Measurements from ENCODE around the gene REG1B.

Gene REG1B

GRCh38 chr2:79087785-79088364, at the start of gene REG1B:
Gene REG1B (minus strand): TSS chr2:79087993. CDS start chr2:79087612, 381 bp downstream.
- FAIRE-seq (no peak), DNase-seq (ENCODE audit: low spot score) (no peak)

- FAIRE-seq: no peak
- no peak for DNase-seq (ENCODE audit: low spot score)
Measured at GRCh38 chr2:79131687-79132086, 43.9 kb upstream of the REG1B start.

- FAIRE-seq: no peak
- no peak for DNase-seq (ENCODE audit: low spot score)
Measured at GRCh38 chr2:79129804-79130203, 42.0 kb upstream of the REG1B start.

- DNase-seq (ENCODE audit: low spot score) (no peak), FAIRE-seq (no peak)
Measured at GRCh38 chr2:79129260-79129659, 41.5 kb upstream of the REG1B start.

- no peak for DNase-seq (ENCODE audit: low spot score)
- no peak for FAIRE-seq
Measured at GRCh38 chr2:79128406-79128805, 40.6 kb upstream of the REG1B start.

GRCh38 chr2:79125721-79125985, 37.9 kb upstream of the REG1B start:
- no peak for DNase-seq (ENCODE audit: low spot score)
- no peak for FAIRE-seq

GRCh38 chr2:79124907-79125720, 37.3 kb upstream of the REG1B start:
- FAIRE-seq: no peak
- DNase-seq (ENCODE audit: low spot score): no peak

GRCh38 chr2:79122676-79123075, 34.9 kb upstream of the REG1B start:
- FAIRE-seq: no peak
- DNase-seq (ENCODE audit: low spot score): no peak

- FAIRE-seq (no peak), DNase-seq (ENCODE audit: low spot score) (no peak)
Measured at GRCh38 chr2:79120194-79120713, 32.5 kb upstream of the REG1B start, which contains the start of gene REG1A. Gene REG1A (plus strand): TSS chr2:79120488. CDS start chr2:79120862, 374 bp downstream.

GRCh38 chr2:79116997-79117928, 29.5 kb upstream of the REG1B start:
- DNase-seq (ENCODE audit: low spot score): no peak
- no peak for FAIRE-seq

- DNase-seq (ENCODE audit: low spot score): no peak
- FAIRE-seq: peak; percentile 44
Measured at GRCh38 chr2:79114797-79115494, 27.2 kb upstream of the REG1B start.

- FAIRE-seq (no peak), DNase-seq (ENCODE audit: low spot score) (no peak)
Measured at GRCh38 chr2:79112269-79112668, 24.5 kb upstream of the REG1B start.

- no peak for DNase-seq (ENCODE audit: low spot score)
- FAIRE-seq: no peak
Measured at GRCh38 chr2:79105259-79105658, 17.5 kb upstream of the REG1B start.

GRCh38 chr2:79103214-79103613, 15.4 kb upstream of the REG1B start:
- DNase-seq (ENCODE audit: low spot score) (no peak), FAIRE-seq (no peak)

GRCh38 chr2:79101024-79101423, 13.2 kb upstream of the REG1B start:
- DNase-seq (ENCODE audit: low spot score) (no peak), FAIRE-seq (no peak)

- FAIRE-seq (no peak), DNase-seq (ENCODE audit: low spot score) (no peak)
Measured at GRCh38 chr2:79100285-79100684, 12.5 kb upstream of the REG1B start.

GRCh38 chr2:79099140-79099686, 11.4 kb upstream of the REG1B start:
- FAIRE-seq (no peak), DNase-seq (ENCODE audit: low spot score) (no peak)

- no peak for FAIRE-seq
- no peak for DNase-seq (ENCODE audit: low spot score)
Measured at GRCh38 chr2:79097843-79098242, 10.1 kb upstream of the REG1B start.

- FAIRE-seq (no peak), DNase-seq (ENCODE audit: low spot score) (no peak)
Measured at GRCh38 chr2:79090693-79091092, 2.9 kb upstream of the REG1B start.

- no peak for FAIRE-seq
- DNase-seq (ENCODE audit: low spot score): no peak
Measured at GRCh38 chr2:79086255-79086654, 1.5 kb downstream of the REG1B start.

GRCh38 chr2:79085382-79085781, 2.4 kb downstream of the REG1B start:
- no peak for FAIRE-seq
- DNase-seq (ENCODE audit: low spot score): no peak

Measured in urothelium cell line (cell line).